ENCODE results near the gene XPO5.
"Not testable (repeated sequence)": the region's sequence is repeated elsewhere in the genome, so short reads cannot be mapped to it uniquely, and the experiment has no call there.

The XPO5 gene

DNA sequence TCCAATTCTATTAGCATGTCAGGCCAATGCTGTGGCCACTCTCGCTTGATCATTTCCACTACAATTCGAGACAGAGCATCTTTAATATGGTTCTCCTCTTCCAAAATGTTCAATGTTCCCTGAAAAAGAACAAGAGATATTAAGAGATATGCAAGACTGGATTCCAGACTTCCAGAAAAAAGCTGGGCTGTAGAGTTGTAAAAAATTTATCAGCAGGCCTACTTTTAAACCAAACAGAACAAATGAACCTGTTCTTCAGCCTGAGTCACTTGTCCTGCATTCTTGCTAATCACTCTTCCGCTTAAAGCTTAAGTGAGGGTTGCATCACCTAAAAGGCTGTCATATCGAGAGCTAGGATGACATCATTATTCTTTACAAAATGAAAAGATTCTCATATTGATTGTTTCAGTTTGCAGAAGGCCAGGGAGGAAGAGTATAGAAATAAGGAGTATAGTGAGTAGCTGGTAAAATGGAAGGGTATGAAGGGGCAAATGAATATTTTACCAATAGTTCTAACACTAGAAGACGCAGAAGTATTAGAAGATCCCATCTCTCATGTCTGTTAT lies 4.9 kb downstream of the XPO5 start:
- no peaks in the 10 kb centered on the region for H3K9me3 Mint-ChIP-seq
- H3K4me3 Mint-ChIP-seq, result no peak overlapping the region
- H3K27ac Mint-ChIP-seq, result peak overlapping the region; percentile 25
- no peaks in the 10 kb centered on the region for H3K27me3 Mint-ChIP-seq
- no peak for DNase-seq (ENCODE audit: low spot score in 2 of 2)
- ATAC-seq (ENCODE audit: low read depth), result no peak
- peaks cover 18% of the 10 kb centered on the region for H3K36me3 Mint-ChIP-seq
- peaks cover 7% of the 10 kb centered on the region for H3K4me1 Mint-ChIP-seq

DNA sequence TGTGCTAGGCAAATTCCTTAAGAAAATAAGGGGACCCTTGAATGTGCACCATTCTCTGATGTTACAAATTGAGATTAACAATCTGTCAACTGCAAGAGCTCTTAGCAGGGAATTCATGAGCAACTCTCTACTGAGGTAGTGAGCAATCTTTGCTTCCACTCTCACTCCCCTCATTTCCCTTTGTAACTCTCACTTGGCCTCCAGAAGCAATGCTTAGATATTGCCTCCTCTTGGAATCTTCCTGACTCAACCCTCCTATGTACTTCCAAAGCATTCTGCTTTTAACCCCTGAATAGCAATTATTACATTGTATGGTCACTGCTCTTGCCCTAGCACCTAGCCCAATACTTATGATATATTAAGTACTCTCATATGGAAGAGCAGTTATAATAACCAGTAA lies 16.5 kb downstream of the XPO5 start:
- no peaks in the 10 kb centered on the region for H3K4me1 Mint-ChIP-seq
- no peaks in the 10 kb centered on the region for H3K27me3 Mint-ChIP-seq
- no peaks in the 10 kb centered on the region for H3K9me3 Mint-ChIP-seq
- H3K27ac Mint-ChIP-seq, result no peak overlapping the region
- DNase-seq (ENCODE audit: low spot score in 2 of 2), result no peak
- peaks cover 36% of the 10 kb centered on the region for H3K36me3 Mint-ChIP-seq
- no peak for ATAC-seq (ENCODE audit: low read depth)
- no peak overlapping the region for H3K4me3 Mint-ChIP-seq

DNA sequence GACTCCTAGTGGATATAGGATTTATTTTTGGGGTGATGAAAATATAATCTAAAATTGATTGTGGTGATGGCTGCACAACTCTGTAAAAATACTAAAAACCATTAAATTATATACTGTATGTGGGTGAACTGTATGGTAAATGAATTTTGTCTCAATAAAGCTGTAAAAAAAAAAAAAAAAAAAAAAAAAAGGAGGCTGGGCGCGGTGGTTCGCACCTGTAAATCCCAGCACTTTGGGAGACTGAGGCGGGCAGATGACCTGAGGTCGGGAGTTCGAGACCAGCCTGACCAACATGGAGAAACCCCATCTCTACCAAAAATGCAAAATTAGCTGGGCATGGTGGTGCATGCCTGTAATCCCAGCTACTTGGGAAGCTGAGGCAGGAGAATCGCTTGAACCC lies 18.2 kb downstream of the XPO5 start:
- peaks cover 42% of the 10 kb centered on the region for H3K36me3 Mint-ChIP-seq
- DNase-seq (ENCODE audit: low spot score in 2 of 2); H3K27me3 Mint-ChIP-seq; H3K27ac Mint-ChIP-seq; H3K4me1 Mint-ChIP-seq; H3K9me3 Mint-ChIP-seq; ATAC-seq (ENCODE audit: low read depth); H3K4me3 Mint-ChIP-seq: not testable (repeated sequence)

DNA sequence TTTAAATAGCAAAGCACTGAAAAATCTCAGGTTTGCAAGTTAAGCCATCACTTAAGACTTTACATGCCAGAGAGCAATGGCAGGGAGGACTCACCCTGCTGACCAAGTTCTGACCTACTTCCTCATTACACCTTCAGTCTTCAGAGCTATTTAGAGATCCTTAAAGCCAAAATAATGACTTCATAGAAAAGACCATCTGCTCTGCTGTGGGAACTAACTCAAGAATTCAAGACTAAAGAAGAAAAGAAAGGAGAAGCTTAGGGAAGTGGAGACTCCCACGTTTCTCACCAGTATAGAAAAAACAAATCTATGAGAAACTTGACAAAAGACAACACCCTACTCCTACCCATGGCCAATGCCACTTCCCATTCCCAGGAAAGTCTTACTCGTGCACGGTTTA lies 28.6 kb downstream of the XPO5 start:
- Mint-ChIP-seq H3K27ac (no peak overlapping the region), H3K27me3 (no peaks in the 10 kb centered on the region), H3K4me1 (no peaks in the 10 kb centered on the region), H3K36me3 (peaks cover 26% of the 10 kb centered on the region), H3K4me3 (no peak overlapping the region), H3K9me3 (no peaks in the 10 kb centered on the region)
- ATAC-seq (ENCODE audit: low read depth), result no peak
- DNase-seq (ENCODE audit: low spot score in 2 of 2), result no peak

DNA sequence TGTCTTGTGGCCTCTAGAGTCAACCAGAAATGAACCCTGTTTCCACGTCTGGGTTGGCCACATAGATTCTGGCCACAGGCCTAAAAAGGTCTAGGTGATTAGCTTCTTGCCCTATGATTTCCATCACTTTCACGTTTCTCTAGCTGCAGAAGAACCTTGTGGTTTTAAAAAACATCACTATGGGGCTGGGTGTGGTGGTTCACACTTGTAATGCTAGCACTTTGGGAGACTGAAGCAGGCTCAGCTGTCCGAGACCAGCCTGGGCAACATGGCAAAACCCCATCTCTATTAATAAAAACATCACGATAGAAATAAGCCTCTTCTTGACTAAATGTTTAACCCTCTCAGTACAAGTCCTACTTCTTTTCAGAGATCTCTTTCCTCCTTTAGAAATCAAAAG lies 31.4 kb downstream of the XPO5 start:
- no peak for DNase-seq (ENCODE audit: low spot score in 2 of 2)
- Mint-ChIP-seq H3K27ac (no peak overlapping the region), H3K27me3 (no peaks in the 10 kb centered on the region), H3K36me3 (peaks cover 24% of the 10 kb centered on the region), H3K4me1 (no peaks in the 10 kb centered on the region), H3K4me3 (no peak overlapping the region), H3K9me3 (no peaks in the 10 kb centered on the region)
- peak; percentile 26 for ATAC-seq (ENCODE audit: low read depth)

DNA sequence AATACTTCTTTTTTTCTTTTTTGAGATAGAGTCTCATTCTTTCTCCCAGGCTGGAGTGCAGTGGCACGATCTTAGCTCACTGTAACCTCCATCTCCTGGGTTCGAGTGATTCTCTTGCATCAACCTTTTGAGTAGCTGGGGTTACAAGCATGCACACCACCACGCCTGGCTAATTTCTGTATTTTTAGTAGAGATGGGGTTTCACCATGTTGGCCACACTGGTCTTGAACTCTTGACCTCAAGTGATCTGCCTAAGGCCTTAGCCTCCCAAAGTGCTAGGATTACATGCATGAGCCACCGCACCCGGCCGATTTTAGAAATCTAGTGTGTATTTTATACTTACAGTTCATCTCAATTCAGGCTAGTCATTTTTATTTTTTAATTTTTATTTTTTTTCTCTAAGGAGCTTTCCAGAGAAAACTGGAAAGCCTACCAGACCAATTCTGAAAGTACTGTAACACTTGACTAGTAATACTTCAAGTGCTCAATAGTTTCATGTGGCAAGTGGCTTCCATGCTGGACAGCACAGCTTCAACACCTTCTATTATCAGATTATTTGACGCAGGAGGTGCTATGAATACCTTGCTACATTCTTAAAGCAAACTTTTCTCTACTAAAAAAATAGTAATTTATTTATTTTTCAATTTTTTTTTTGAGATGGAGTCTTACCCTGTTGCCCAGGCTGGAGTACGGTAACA lies 33.9 kb downstream of the XPO5 start:
- peaks cover 16% of the 10 kb centered on the region for H3K36me3 Mint-ChIP-seq
- no peak overlapping the region for H3K4me3 Mint-ChIP-seq
- no peak for DNase-seq (ENCODE audit: low spot score in 2 of 2)
- H3K27me3 Mint-ChIP-seq, result no peaks in the 10 kb centered on the region
- H3K4me1 Mint-ChIP-seq, result no peaks in the 10 kb centered on the region
- H3K27ac Mint-ChIP-seq, result peak overlapping the region; percentile 41
- H3K9me3 Mint-ChIP-seq, result no peaks in the 10 kb centered on the region
- no peak for ATAC-seq (ENCODE audit: low read depth)

DNA sequence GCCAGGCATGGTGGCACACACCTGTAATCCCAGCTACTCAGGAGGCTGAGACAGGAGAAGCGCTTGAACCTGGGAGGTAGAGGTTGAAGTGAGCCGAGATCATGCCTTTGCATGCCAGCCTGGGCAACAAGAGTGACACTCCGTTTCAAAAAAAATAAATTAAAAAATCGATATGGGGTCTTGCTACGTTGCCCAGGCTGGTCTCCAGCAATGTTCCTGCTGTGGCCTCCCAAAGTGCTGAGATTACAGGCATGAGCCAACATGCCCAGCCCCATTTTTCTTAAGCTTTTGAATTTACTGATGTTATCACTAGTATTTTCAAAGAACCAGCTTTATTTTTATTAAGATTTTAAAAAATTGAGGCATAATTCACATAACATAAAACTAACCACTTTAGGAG lies 35.3 kb downstream of the XPO5 start:
- Mint-ChIP-seq H3K4me1 (no peaks in the 10 kb centered on the region), H3K4me3 (no peak overlapping the region), H3K9me3 (no peaks in the 10 kb centered on the region), H3K36me3 (peaks cover 16% of the 10 kb centered on the region), H3K27ac (no peak overlapping the region), H3K27me3 (no peaks in the 10 kb centered on the region)
- no peak for ATAC-seq (ENCODE audit: low read depth)
- DNase-seq (ENCODE audit: low spot score in 2 of 2), result no peak

DNA sequence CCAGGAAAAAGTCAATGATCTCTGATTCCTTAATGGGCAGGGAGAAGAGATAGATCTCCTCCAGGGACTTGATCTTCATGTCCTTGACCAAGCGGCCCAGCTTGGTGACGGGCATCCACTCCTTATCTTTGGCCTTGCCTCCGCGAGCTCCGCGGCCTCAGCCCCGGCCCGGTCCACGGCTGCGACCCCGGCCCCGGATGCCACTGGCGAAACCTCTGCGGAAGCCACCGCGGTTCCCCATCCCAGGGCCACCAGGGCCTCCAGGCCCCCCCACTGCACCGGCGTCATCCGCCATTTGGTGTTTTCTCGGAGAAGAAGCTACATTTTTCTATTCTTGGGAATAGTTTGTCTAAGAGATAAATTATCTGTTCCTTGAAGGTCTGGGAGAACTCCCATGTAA lies 36.4 kb downstream of the XPO5 start:
- not testable (repeated sequence) for H3K27ac Mint-ChIP-seq; ATAC-seq (ENCODE audit: low read depth); H3K4me1 Mint-ChIP-seq; H3K4me3 Mint-ChIP-seq; H3K27me3 Mint-ChIP-seq; H3K9me3 Mint-ChIP-seq; DNase-seq (ENCODE audit: low spot score in 2 of 2)
- H3K36me3 Mint-ChIP-seq, result peaks cover 16% of the 10 kb centered on the region

DNA sequence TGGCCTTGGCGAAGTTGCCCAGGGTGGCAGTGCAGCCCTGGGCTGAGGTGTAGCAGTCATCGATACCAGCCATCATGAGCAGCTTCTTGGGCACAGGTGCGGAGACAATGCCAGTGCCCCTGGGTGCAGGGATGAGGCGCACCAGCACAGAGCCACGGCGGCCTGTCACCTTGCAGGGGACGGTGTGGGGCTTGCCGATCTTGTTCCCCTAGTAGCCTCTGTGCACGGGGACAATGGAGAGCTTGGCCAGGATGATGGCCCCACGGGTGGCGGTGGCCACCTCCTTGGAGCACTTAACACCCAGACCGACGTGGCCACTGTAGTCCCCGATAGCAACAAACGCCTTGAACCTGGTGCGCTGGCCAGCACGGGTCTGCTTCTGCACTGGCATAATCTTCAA lies 36.9 kb downstream of the XPO5 start:
- not testable (repeated sequence) for ATAC-seq (ENCODE audit: low read depth); H3K27ac Mint-ChIP-seq; DNase-seq (ENCODE audit: low spot score in 2 of 2); H3K27me3 Mint-ChIP-seq; H3K4me3 Mint-ChIP-seq; H3K4me1 Mint-ChIP-seq; H3K9me3 Mint-ChIP-seq
- H3K36me3 Mint-ChIP-seq, result peaks cover 16% of the 10 kb centered on the region

DNA sequence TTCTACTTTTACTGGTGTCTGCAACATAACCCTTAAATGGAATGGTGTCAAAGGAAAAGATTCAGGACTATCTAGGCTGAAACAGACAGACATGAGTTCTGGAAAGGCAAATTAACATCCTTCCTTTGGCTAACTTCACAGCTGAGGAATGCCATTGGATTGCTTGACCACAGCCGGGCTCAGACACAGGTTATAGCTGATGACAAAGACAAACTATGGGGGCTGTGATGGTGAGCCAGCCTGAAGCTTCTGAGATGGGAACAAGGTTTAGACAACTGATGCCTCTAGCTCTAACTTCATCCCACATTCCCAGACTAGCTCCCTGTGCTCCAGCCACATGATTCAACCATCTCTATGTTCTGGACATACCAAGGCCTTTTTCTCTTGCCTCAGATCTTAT lies 43.6 kb downstream of the XPO5 start:
- H3K27me3 Mint-ChIP-seq, result no peaks in the 10 kb centered on the region
- H3K36me3 Mint-ChIP-seq, result peaks cover 20% of the 10 kb centered on the region
- H3K4me3 Mint-ChIP-seq, result no peak overlapping the region
- no peak for DNase-seq (ENCODE audit: low spot score in 2 of 2)
- H3K4me1 Mint-ChIP-seq, result no peaks in the 10 kb centered on the region
- H3K27ac Mint-ChIP-seq, result no peak overlapping the region
- no peaks in the 10 kb centered on the region for H3K9me3 Mint-ChIP-seq
- ATAC-seq (ENCODE audit: low read depth), result no peak

DNA sequence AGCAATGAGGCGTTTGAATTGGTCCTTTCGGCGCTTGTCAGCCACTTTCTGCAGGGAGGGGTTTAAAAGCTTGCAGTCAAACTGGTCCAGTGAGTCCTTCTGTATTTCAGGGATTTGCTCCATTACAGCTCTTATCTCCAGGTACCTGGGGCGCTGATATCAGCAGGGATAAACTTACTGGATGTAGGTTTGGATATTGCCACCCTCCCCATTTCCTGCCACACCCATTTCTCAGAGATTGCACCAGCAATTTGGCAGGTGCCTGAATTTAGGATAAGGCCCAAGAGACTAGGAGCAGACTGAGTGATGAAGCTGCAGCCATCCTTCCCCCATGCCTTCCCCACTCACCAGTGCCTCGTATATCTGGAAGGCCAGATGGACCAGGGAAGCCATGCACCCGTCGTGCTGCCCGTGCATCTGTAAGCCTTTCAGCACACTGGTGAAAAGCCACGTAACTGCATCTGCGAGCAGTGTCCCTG lies 51.3 kb downstream of the XPO5 start:
- Mint-ChIP-seq H3K27ac (no peak overlapping the region), H3K4me3 (no peak overlapping the region), H3K27me3 (no peaks in the 10 kb centered on the region), H3K36me3 (peaks cover 22% of the 10 kb centered on the region), H3K4me1 (no peaks in the 10 kb centered on the region), H3K9me3 (no peaks in the 10 kb centered on the region)
- DNase-seq (ENCODE audit: low spot score in 2 of 2) (no peak), ATAC-seq (ENCODE audit: low read depth) (no peak)

DNA sequence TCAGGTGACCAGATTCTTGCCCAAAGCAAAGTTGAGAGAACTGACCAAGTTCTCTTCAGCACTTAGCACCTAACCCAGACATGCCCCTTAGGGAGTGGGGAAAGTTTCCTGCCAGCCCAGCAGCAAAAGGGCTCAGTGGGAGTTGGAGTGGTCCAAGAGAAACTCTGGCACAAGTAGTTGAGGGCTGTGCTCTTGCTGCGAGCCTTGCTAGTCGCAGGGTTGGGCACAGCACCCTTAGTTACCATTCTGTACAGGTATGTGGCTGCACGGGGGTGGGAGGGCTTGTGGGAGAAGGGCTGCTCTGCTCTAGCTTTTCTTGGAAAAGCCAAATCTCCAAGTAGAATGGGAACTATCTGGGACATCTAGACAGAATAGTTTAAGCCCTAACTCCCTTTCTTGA lies 52.6 kb downstream of the XPO5 start:
- ATAC-seq (ENCODE audit: low read depth), result no peak
- no peaks in the 10 kb centered on the region for H3K4me1 Mint-ChIP-seq

DNA sequence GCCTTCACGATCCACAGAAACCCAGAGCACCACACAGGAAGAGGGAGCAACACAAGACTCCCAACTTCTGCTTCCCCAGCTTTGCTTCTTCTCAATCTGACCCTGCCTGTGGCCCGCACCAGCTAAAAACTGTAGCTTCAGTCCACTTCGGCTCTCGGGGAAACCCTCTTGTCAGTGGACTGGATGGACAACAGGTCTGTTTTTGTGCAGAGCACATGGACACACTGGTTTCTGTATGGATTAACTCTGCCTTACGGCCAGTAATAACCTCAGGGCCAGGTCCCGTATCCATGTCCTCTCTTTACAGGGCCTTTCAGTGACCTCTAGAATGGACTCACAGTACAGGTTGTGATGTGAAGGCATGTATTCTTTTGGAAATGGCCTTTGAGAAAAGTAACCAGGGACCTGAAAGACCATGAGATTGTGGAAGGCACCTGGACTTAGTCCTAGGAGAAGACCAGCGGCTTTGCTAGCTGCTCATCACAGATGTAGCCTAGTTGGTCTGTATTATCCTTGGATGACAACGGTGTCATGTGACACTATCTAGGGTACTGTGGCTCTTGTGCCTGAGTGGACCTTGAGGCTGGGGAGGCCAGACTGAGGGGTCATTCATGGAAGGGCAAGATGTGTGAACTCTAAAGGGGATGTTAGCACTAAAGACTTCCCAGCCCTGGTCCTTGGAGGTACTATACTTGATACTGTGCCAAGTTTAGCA lies 53.1 kb downstream of the XPO5 start:
- Mint-ChIP-seq H3K4me3 (no peak overlapping the region), H3K9me3 (no peaks in the 10 kb centered on the region), H3K36me3 (peaks cover 21% of the 10 kb centered on the region), H3K4me1 (no peaks in the 10 kb centered on the region), H3K27ac (no peak overlapping the region), H3K27me3 (no peaks in the 10 kb centered on the region)
- ATAC-seq (ENCODE audit: low read depth) (no peak), DNase-seq (ENCODE audit: low spot score in 2 of 2) (no peak)

More for the DNA sequence above, 52.6 kb downstream of the XPO5 start:
- DNase-seq (ENCODE audit: low spot score in 2 of 2), result no peak
- Mint-ChIP-seq H3K27me3 (no peaks in the 10 kb centered on the region), H3K27ac (no peak overlapping the region), H3K36me3 (peaks cover 22% of the 10 kb centered on the region), H3K9me3 (no peaks in the 10 kb centered on the region), H3K4me3 (no peak overlapping the region)

DNA sequence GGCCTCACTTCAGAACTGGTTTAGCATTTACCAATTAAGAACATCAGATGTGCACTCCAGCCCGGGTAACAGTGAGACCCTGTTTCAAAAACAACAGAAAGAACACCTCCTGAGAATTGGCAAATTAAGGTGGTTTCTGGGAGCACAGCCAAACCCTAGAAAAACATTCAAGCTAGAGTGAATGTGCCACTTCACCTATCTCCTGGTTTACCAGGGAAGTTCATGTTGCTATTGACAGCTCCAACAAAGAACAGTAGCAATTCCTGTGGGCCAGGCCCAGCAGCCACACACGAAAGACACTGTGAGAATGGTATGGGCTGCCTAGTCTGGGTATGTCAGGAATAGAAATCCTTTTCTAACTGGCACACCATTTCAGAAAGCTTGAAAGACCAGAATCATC lies 54.0 kb downstream of the XPO5 start:
- H3K27me3 Mint-ChIP-seq, result no peaks in the 10 kb centered on the region
- peaks cover 17% of the 10 kb centered on the region for H3K36me3 Mint-ChIP-seq
- DNase-seq (ENCODE audit: low spot score in 2 of 2) (no peak), ATAC-seq (ENCODE audit: low read depth) (no peak)
- H3K9me3 Mint-ChIP-seq, result no peaks in the 10 kb centered on the region
- no peak overlapping the region for H3K4me3 Mint-ChIP-seq
- no peaks in the 10 kb centered on the region for H3K4me1 Mint-ChIP-seq
- no peak overlapping the region for H3K27ac Mint-ChIP-seq
